Upper lobe of left lung (tissue), 4 donors: Measurements from ENCODE around the gene ITGA8.

Source experiments
- POLR2A ChIP-seq, 4 donors: fragments of 450-650 bp; IDR thresholded peaks; one replicate each; pipeline ENCODE4 v1.5.1; 2016 to 2017; ENCODE audit warnings: antibody characterized with exemption in 4 of 4, mild to moderate bottlenecking in 2 of 4
- POLR2AphosphoS5 ChIP-seq, 2 donors: sonication (generic); formaldehyde crosslinking; IDR thresholded peaks; one replicate each; pipeline ENCODE4 v1.5.1; 2017; ENCODE audit warnings: antibody characterized with exemption in 2 of 2
- TF ChIP-seq, protein P1 (sequence below), 6 experiments: fragments of 450-650 bp in 4 of 6; fragments of 200-600 bp in 2 of 6; sonication (generic) in 2 of 6; IDR thresholded peaks; one replicate each; pipeline ENCODE4 v1.5.1; 2016 to 2019; ENCODE audit warnings: antibody characterized with exemption in 6 of 6

GRCh38 chr10:15579605-15580004 lies 140.1 kb downstream of the ITGA8 start:
- TF ChIP-seq, protein P1, sequence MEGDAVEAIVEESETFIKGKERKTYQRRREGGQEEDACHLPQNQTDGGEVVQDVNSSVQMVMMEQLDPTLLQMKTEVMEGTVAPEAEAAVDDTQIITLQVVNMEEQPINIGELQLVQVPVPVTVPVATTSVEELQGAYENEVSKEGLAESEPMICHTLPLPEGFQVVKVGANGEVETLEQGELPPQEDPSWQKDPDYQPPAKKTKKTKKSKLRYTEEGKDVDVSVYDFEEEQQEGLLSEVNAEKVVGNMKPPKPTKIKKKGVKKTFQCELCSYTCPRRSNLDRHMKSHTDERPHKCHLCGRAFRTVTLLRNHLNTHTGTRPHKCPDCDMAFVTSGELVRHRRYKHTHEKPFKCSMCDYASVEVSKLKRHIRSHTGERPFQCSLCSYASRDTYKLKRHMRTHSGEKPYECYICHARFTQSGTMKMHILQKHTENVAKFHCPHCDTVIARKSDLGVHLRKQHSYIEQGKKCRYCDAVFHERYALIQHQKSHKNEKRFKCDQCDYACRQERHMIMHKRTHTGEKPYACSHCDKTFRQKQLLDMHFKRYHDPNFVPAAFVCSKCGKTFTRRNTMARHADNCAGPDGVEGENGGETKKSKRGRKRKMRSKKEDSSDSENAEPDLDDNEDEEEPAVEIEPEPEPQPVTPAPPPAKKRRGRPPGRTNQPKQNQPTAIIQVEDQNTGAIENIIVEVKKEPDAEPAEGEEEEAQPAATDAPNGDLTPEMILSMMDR (IDR thresholded peaks at IDR 0.05), result no peak
- TF ChIP-seq POLR2A (IDR thresholded peaks at IDR 0.05) (no peak), POLR2AphosphoS5 (IDR thresholded peaks at IDR 0.05) (no peak)
